Ramos (cell line): ENCODE measurements around the gene KCNMA1.

Source experiments
- in situ Hi-C: fragments of 300-500 bp; cut with MboI; formaldehyde crosslinking; loops from one replicate; pipeline ENCODE4 v1.14.3; 2022; ENCODE audit warnings: low sequenced_read_pairs; ENCODE audit not compliant: unreplicated experiment

The KCNMA1 gene

DNA sequence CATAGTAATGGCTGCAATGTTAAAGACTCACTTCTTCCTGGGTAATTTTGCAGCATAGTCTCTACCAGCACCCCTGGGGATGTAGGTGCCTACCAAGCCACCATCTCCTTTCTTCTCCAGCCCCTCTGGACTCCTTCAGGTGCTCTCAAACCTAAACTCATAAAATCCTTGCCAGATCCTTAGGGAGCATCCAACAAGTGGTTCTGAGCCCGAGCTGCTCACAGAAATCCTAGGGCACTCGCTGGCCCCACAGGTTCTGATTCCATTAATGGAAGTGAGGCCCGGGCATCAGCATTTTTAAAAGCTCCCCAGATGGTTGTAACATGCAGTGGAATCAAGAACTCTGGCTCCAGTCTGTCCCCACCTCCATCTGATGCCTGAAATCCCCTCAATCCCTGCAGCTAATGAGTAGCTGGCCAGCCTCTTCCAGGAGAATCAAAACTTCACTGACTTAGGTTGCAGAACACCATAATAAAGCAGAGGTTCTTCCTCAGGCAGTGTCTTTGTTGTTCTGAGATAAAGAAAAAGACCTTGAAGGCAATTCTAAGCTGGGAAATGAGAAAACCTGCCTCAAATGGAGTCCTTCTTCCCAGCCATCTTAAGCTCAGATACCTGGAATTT is 336.8 kb downstream of the KCNMA1 start:
- in situ Hi-C loops: no loop called here

- in situ Hi-C loops: no loop called here
These were observed 338.3 kb downstream of the KCNMA1 start for GRCh38 chr10:77299320-77299719.

DNA sequence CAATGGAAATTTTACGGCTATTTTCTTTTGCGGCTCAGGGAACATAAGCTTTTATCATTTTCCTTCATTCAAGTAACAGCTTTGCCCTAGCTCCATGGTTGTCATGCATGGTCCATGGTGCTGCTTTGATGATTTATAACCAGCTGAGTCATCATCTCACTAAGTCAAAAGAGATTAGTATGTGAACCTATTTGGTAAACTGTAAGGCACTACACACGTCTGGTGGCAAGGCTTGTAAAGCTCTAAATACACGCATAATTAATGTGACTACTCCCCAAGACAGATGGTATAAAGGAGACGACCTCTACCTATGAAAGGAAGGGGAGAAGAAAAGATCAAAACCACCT is 340.2 kb downstream of the KCNMA1 start:
- in situ Hi-C loops: no loop called here

GRCh38 chr10:77296534-77297392 is 340.8 kb downstream of the KCNMA1 start:
- in situ Hi-C loops: no loop called here

DNA sequence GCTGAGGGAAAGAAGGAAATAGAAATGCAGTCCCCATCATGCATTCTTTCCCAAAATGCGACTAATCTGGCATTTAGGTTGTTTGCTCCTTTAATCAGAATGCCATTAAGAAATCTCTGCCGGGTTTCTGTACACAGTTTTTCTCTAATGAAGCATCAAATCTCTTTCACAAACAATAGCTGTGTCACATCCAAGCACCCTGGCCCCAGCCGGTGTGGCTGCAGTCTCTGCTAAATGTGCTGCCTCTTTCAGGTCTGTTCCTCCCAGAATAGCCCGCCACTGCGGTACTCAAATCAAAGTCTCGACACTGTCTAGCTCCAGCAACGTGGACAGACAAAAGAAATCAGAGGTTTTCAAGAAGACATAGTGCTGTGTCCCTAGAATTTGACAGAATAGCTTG is 343.8 kb downstream of the KCNMA1 start:
- in situ Hi-C loops: no loop called here

- in situ Hi-C loops: no loop called here
These were observed 344.3 kb downstream of the KCNMA1 start for GRCh38 chr10:77293347-77293746.

- in situ Hi-C loops: no loop called here
These were observed 345.8 kb downstream of the KCNMA1 start for GRCh38 chr10:77291596-77292505.

GRCh38 chr10:77290528-77291155 is 347.0 kb downstream of the KCNMA1 start:
- in situ Hi-C loops: no loop called here

- in situ Hi-C loops: no loop called here
These were observed 347.8 kb downstream of the KCNMA1 start for GRCh38 chr10:77289790-77290189.

GRCh38 chr10:77289027-77289501 is 348.5 kb downstream of the KCNMA1 start:
- in situ Hi-C loops: no loop called here

GRCh38 chr10:77287647-77288120 is 349.9 kb downstream of the KCNMA1 start:
- in situ Hi-C loops: no loop called here

GRCh38 chr10:77286531-77287508 is 350.8 kb downstream of the KCNMA1 start:
- in situ Hi-C loops: no loop called here

GRCh38 chr10:77285529-77286182 is 352.0 kb downstream of the KCNMA1 start:
- in situ Hi-C loops: no loop called here

- in situ Hi-C loops: no loop called here
These were observed 352.8 kb downstream of the KCNMA1 start for GRCh38 chr10:77284797-77285196.

DNA sequence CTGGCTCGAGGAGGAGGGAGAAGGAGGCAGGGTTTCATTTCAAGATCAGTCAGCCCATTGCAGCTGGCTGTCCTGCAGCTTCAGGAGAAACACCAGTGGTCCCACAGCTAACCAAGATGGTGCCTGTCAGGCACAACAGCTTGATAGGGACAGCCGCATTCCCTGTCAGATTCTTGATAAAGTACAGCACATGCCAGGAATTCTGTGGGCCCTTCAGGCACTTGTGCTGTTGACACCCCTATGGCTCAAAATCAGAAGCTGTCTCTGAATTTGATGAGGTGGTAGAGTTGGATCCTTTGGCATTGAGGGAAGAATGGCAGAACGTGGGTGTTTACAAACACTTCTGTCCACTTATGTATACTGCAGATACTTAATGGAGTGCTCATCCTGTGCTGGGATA is 354.3 kb downstream of the KCNMA1 start:
- in situ Hi-C loops: no loop called here

GRCh38 chr10:77282163-77282562 is 355.4 kb downstream of the KCNMA1 start:
- in situ Hi-C loops: no loop called here

GRCh38 chr10:77281719-77282118 is 355.9 kb downstream of the KCNMA1 start:
- in situ Hi-C loops: no loop called here

GRCh38 chr10:77279207-77279606 is 358.4 kb downstream of the KCNMA1 start:
- in situ Hi-C loops: no loop called here
